ENCODE data around the gene FTO. TPM values are rescaled to one million over a fixed set of nuclear protein-coding genes. Genes with fewer than 3 reads are reported as not detected.

FTO gene
- polyA plus RNA-seq, 3 donors, result 15.9 to 37.9 (median 25.5) TPM

DNA sequence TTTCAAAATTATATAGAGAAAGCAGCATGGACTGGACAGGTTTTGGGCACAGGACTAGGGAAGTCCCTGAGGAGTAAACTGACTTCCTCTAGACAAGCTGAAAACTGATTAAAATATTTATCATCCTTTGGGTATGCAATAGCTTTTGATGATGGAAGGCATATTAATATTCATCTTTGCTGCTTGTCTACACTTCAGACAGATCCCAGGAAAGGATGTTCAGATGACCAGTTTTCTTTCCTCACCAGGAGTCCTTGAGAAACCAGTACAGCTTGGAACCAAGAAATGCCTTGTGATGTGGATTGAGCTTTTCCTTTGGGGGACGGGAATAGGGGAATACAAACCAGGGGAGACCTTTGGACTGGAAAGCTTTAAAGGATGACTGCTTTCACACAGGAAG is 195.5 kb downstream of the FTO start:
- 49 to 74% (median 71%) methylated on average over 1 of the region's 1 CpG for WGBS, 3 donors
- H3K27ac ChIP-seq (ENCODE audit: low read depth, low read length), result no peak overlapping the region

DNA sequence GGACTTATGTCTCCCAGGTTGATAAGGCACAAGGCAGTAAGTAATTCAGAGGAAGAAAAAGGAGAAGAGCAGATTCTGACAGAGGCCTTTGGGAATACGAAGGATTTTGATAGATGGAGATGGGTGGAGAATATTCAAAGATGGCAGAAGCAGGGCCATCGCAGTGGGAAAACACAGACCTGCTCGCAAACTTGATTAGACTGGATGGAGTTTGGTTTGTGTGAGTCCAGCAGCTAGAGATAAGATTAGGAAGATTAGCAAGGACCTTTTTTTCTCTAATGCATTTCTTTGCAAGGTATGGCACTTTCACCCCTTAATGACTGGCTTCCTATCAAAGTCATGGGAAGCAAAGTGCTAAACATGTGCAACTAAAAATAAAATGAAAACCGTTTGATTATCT is 196.7 kb downstream of the FTO start:
- WGBS, 3 donors, result 39 to 86% (median 79%) methylated on average over 4 of the region's 4 CpGs
- no peak overlapping the region for H3K27ac ChIP-seq (ENCODE audit: low read depth, low read length)

DNA sequence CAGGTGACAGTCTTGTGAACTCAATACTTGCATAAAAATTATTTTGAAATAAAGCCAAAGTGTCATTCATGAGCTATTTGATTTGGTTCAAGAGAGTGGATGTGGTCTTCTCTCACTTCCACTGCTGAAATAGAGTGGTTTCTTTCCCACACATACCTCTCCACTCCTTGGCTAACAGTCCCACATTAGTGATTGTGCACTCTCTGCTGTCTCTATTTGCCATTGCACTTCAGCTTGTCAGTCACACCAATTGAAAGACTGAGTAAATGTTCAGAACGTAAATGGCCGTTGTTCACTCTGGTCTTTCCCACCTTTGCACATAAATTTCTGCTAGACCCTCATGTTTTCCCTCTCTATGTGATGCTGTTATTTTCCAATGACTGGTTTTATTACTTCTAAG is 197.5 kb downstream of the FTO start:
- H3K27ac ChIP-seq (ENCODE audit: low read depth, low read length), result no peak overlapping the region
- 89 to 97% (median 95%) methylated on average over 2 of the region's 2 CpGs for WGBS, 3 donors

DNA sequence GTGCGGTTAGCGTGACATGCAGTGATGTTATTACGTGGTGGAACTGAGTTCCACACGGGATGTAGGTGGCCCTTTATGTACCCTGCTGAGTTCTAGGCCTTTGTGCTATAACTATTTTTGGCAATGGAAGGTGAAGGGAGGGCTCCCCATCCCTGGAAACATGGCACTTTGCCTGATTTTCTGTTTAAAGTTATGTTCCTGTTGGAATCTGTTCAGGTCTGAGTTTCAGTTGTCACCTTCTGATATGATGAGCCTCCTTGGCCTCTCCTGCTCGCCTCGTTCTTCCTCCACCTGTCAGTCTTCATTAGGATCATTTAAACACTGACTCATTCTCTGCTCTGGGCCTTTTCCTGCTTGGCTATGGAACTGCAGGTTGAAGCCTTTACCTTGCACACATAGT is 200.6 kb downstream of the FTO start:
- no peak overlapping the region for H3K27ac ChIP-seq (ENCODE audit: low read depth, low read length)
- WGBS, 3 donors, result 83 to 89% (median 87%) methylated on average over 6 of the region's 6 CpGs

DNA sequence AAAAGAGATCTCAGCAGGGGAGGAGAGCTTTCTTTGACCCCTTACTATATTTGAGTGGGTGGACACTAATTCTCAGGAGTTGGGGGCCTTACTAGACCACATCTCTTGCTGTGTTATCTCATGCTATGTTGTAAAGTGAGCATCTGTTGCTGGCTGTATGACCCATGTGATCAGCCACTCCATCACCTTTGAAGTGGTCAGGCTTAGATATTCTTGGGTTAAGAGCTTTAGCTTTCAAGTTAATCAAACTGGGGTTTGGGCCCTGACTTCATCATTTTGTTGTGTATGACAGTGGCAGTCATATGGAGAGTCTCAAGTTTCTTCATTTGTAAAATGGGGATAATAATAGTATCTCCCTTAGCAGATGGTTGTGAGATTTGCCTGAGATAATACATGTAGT is 201.1 kb downstream of the FTO start:
- no peak overlapping the region for H3K27ac ChIP-seq (ENCODE audit: low read depth, low read length)

DNA sequence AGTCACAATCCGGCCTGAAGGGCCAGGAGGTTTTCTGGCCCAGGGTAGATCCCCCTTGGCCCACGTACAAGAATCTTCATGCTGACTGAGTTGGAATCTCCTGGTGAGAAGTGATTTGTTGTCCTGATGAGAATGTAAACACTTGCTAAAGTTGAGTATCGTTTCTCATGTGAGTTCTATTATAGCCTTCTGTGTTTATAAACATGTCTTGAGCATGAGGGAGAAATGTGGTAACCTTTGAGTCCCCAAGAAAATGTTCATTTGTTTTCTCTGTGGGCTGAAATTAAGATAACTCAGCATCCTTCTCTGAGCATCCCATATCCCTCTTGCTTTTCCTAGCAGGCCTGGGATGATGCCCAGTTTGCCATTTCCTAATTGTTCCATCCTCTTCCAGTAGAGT is 204.8 kb downstream of the FTO start:
- WGBS, 3 donors, result 68 to 82% (median 79%) methylated on average over 3 of the region's 3 CpGs
- no peak overlapping the region for H3K27ac ChIP-seq (ENCODE audit: low read depth, low read length)

DNA sequence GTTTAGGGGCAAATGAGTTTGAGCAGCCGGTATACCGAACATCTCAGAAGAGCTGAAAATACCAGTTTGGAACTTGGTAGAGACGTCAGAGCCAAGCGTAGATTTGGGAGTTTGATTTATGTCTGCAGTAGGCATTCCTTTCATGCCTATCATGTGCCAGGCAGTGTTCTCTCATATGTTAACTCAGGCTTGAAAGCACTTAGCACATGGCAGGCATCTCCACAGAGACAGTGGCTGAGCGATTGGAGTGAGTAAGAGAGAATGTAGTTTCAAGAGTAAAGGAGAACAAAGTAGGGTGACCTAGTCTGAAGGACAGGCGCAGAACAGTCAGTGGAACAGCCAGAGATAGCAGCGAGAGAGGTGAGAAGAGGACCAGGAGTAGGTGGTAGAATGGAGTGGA is 207.0 kb downstream of the FTO start:
- 79 to 88% (median 84%) methylated on average over 7 of the region's 7 CpGs for WGBS, 3 donors
- H3K27ac ChIP-seq (ENCODE audit: low read depth, low read length), result no peak overlapping the region

DNA sequence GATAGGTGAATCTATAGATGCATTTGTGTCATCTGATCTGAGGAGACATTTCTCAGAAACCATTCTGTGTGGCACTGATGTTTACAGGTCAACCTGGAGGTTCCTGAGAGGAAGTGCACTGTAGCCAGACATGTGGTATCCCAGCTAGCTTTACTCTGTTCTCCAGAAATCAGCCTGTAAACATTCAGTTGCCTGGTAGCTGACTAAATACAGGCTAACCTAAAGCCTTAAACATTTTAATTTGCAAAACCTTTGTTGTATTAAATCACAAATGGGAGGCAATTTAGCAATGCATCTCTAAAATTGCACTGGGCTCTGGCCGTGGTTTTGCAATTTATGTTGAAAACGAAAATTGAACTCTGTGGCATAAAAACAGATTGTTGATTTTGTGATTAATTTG is 207.6 kb downstream of the FTO start:
- no peak overlapping the region for H3K27ac ChIP-seq (ENCODE audit: low read depth, low read length)
- WGBS, 3 donors, result 29 to 49% (median 44%) methylated on average over 2 of the region's 2 CpGs

DNA sequence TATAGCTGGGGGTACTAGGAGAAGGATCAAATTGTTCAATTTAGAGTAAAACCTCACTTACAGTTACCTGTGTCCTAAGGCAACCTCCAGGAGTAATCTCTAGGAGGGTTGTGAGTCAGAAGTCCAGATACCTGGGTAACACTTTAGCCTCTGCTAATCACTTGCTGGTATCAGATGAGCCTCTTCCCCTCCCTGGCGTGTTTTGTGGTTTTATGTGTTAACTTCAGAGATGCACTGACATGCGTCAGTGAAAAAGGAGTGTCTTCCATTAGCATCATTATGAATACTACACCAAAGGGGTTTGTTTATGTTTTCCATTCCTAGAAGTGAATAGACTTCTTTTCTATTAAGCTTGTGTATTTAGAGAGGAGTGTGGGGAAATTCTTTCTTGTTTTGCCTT is 208.2 kb downstream of the FTO start:
- WGBS, 3 donors, result 62 to 90% (median 68%) methylated on average over 2 of the region's 2 CpGs
- no peak overlapping the region for H3K27ac ChIP-seq (ENCODE audit: low read depth, low read length)

DNA sequence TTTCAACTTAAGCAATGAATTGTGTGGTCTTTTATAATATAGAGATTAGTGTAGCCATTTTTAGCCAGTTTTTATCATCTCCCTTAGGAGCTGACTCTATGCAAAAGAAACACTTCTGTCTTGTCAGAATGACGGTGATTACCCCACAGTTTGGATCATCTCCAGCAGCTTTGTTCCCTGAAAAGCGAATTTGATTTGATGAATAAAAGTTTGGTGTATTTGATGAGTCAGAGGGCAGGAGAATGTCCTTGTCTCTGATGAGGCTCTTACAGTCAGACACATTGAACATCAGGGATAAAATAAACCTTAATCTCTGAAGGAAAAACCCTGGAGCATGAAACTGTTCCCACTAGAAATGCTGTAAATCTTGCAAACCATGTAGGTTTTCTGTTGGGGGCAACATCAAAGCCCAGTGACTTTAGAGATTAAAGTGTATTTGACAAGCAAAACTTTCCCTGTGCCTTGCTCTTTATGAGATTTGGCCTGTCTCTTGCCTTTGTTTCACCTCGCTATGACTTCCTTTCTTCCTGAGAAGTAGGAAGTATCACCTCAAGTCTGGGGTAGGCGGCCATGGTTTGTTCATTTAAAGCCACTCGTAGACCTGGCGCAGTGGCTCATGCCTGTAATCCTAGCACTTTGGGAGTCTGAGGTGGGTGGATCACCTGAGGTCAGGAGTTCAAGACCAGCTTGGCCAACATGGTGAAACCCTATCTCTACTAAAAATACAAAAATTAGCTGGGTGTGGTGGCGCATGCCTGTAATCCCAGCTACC is 209.3 kb downstream of the FTO start:
- no peak overlapping the region for H3K27ac ChIP-seq (ENCODE audit: low read depth, low read length)
- WGBS, 3 donors, result 61 to 83% (median 61%) methylated on average over 7 of the region's 7 CpGs

DNA sequence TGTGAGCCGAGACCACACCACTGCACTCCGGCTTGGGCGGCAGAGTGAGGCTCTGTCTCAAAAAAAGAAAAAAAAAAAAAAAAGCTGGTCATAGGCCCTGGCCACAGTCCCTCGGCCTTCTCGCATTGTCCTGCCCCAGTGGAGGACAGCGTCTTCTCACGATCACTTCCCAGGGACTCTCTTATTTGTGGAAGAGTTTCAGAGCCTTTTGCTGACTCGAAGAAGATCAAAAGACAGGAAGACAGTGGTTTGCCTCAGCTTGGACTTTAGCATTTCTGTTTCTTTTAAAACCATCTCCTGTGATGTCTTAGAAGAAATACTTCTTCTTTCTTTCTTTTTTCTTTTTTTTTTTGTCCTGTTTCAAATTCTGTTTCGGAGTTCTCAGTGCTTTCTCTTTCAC is 210.0 kb downstream of the FTO start:
- 54 to 73% (median 55%) methylated on average over 9 of the region's 9 CpGs for WGBS, 3 donors
- H3K27ac ChIP-seq (ENCODE audit: low read depth, low read length), result no peak overlapping the region

DNA sequence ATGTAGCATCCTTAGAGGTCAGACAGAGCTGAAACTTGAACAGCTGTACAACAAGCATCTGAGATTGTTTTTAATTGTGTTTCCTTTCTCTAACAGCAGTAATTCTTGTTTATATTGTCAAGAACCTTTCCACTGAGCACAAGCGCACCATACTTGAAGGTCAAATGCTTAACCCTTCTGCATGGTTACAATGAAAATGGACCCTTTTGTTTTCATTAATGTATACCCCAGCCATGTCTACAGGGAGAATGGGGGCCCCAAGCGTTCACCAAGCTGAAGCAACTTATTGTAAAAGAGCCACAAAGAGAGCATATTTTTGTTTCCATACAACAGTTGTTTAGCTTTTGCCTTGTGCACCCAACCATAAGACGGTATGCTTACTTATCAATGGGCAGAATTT is 210.8 kb downstream of the FTO start:
- 88 to 97% (median 95%) methylated on average over 3 of the region's 3 CpGs for WGBS, 3 donors
- H3K27ac ChIP-seq (ENCODE audit: low read depth, low read length), result no peak overlapping the region

DNA sequence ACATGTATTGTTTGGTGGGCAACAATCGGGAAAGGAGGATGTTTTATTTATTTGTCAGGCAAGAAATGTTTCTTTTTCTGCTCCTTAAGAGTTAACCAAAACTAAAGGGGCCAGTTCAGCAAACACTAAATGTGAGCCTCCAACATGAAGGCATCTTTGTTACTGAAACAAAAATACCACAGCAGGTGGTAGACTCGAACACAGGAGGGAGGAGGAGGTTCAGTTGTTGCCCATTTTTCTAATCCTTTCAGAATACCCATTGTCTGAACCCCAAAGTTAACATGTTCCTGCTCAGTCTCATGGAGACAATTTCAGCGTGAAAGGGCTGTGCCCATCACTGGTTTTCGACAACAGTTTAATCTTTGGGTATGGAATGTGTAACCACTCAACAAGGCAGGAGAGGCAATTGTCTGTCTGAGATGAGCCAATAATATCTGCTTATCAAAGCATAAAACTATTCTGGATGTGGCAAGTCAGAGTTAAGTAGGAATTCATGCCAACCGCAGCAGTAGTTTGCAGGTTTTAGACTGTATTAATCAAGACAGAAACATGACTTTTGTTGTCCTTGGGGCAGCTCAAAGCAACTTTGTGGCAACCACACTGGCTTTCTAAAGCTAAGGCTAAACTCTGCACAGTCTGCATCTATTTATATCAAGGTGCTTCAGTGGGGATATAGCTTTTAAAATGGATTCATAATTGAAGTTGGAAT is 211.7 kb downstream of the FTO start:
- H3K27ac ChIP-seq (ENCODE audit: low read depth, low read length), result no peak overlapping the region
- 89 to 91% (median 89%) methylated on average over 5 of the region's 5 CpGs for WGBS, 3 donors

DNA sequence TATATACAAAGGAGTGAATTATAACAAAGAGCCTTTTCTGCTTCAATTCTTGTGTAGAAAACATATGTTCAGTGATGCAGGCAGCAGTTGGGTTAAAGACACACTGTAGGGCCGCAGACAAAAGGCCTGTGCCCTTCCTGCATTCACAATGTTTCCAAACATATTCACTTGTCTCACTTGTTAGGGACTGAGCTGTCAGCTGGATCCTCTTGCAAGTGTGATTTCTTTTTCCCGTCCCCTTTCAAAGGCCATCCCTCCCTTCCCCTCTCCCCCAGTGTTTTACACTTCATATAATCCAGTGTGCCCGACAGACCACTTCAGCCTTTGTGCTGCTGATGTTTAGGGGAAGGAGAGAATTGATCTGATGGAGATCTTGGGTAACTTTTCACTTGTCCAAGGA is 217.0 kb downstream of the FTO start:
- H3K27ac ChIP-seq (ENCODE audit: low read depth, low read length), result no peak overlapping the region
- 91 to 96% (median 95%) methylated on average over 3 of the region's 3 CpGs for WGBS, 3 donors

DNA sequence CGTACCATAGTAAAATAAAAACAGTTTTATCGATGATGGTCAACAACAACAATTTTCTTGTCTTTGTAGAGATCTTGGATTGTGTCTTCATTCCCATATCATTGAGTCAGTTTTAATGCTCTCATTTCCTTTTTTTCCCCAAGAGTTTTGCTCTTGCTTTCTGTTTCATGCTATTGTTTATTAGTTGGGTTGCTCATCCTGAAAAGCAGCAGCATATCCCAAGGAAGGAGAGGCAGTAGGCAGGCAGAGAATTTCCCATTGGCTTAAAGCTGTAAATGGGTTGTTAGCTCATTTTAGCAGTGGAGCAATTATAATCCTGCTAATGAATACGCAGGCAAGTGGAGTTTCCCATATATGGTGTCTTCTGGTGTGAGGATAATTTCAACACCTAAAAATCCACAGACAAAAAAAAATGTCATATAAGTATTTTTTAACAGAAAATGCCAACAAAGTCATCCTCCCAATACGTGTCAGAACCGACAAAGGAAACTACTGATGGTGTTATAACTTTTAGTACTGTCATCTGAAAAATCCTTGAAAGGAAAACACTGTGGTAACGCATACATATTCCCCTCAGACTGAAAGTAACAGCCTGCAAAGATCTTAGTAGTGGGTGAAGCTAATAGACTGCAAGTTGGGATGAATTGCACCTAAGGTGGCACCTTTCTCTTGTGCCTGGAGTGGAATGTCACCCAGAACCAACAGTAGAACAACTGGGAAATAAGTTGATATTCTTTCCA is 218.3 kb downstream of the FTO start:
- no peak overlapping the region for H3K27ac ChIP-seq (ENCODE audit: low read depth, low read length)
- 91 to 96% (median 92%) methylated on average over 6 of the region's 6 CpGs for WGBS, 3 donors

DNA sequence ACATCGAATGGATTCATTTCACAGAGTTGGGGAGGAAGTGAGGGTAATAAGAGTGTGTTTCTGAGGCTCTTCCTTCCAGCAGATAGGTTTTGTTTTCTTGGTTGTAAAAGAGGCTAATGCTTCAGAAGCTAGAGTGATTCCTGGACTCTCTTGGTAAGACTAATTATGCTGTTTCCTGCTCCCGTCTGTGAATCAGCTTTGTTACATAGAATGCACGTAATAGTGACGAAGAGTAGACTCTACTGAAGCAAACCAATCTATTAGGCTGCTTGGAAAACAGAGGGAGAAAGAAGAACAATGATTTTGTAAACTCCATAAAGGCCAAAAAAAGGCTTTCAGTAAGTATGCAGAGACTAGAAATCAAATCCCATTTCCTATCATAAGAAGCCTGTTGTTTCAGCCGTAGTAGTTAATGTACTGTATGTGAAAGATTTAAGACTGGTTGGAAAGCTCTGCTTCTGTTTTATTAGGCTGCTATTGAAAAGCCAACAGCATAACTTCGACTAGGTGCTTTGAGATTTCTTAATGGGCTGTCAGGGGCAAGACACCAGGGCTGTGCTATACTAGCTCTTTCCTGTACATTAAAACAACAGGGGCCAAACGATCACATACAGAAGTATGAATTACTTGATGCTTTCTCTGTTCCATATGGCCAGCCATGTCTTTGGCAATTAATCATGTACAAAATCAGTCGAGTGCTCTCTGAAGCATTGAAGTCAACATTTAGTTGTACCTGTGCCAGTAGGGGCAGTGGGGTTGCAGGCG is 219.0 kb downstream of the FTO start:
- WGBS, 3 donors, result 71 to 77% (median 75%) methylated on average over 9 of the region's 9 CpGs
- no peak overlapping the region for H3K27ac ChIP-seq (ENCODE audit: low read depth, low read length)

DNA sequence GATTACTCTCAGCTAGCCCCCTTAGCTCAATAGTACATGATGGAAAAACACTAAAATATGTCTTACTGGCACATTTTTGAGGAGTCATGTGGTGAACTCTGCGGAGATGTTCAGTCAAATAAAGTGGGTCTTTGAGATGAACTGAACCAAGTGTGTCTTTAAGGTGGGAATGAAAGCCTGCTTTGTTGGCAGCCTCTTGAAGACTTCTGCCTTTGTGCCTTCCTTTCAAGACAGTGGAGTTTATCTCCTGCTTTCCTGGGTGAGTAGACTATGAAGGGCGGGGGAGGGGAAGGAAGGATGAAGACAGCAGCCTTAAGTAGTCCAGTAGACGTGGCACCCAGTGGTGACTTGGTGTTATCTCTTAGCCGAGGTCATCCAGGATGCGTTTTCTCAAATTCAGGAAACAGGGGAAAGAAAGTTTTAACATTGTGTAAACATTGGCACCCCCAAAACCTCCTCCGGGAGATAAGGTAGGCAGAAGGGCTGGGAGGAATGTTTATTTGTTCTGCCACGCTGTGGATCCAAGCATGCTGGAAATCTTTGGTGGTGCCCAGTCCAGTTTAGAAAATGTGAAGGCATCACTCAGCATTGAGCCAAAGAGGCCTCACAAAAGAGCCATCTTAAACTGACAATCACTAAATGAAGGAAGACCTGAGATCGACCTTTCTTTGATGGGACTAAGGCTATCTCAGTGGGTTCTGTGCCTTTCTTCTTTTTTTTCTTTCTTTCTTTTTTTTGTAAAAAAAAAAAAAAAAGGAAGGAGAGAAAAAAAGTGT is 220.6 kb downstream of the FTO start:
- H3K27ac ChIP-seq (ENCODE audit: low read depth, low read length), result no peak overlapping the region
- 75 to 85% (median 78%) methylated on average over 8 of the region's 8 CpGs for WGBS, 3 donors

DNA sequence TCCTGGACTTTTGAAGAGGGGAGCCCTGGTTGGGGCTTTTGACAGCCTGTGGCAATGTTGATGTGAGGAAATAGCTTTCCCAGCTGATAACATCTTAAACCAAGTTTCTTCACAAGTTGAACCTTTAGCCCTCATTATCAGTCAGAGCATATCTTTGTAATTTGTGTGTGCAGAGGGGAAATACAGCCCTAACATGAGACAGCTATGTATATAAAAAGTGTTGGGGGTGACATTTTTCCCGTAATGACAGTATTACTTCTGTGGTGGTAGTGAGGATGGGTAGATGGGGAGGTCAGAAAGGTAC is 221.1 kb downstream of the FTO start:
- 53 to 95% (median 77%) methylated on average over 1 of the region's 1 CpG for WGBS, 3 donors
- no peak overlapping the region for H3K27ac ChIP-seq (ENCODE audit: low read depth, low read length)

Data from adipose tissue (tissue), 3 donors.